Activated B cell treated with CpG ODN at 0.5 μM for 24 hours (primary cell): ENCODE measurements around the gene TMPRSS13. TPM values are rescaled to one million over a fixed set of nuclear protein-coding genes. Genes with fewer than 3 reads are reported as not detected.

Experiments
- ATAC-seq: fragments of 200-7000 bp; cut with Tn5 transposase; one replicate; pipeline ENCODE4 v1.10.0; 2021; ENCODE audit warnings: low read depth, mild to moderate bottlenecking, moderate library complexity
- CTCF ChIA-PET: fragments of 350-600 bp; sonication (Branson Sonifier 250); formaldehyde crosslinking; loops from one replicate; lab custom pipeline; 2021; ENCODE audit warnings: antibody characterized with exemption; lab: Charles Lee
- POLR2A ChIA-PET: fragments of 350-600 bp; sonication (Branson Sonifier 250); formaldehyde crosslinking; loops from one replicate; lab custom pipeline; 2021; ENCODE audit warnings: antibody characterized with exemption; lab: Charles Lee
- DNase-seq: peaks from one replicate; pipeline ENCODE4 v3.0.0; 2022
- H3K27ac Mint-ChIP-seq: one replicate; pipeline ENCODE4 v1.8.0; 2020; ENCODE audit warnings: mixed read lengths
- H3K27me3 Mint-ChIP-seq: one replicate; pipeline ENCODE4 v1.8.0; 2021; ENCODE audit warnings: mixed read lengths
- H3K36me3 Mint-ChIP-seq: one replicate; pipeline ENCODE4 v1.8.0; 2021; ENCODE audit warnings: low read depth, mixed read lengths
- H3K4me1 Mint-ChIP-seq: one replicate; pipeline ENCODE4 v1.8.0; 2021; ENCODE audit warnings: mixed read lengths
- H3K4me3 Mint-ChIP-seq: one replicate; pipeline ENCODE4 v1.8.0; 2020; ENCODE audit warnings: mild to moderate bottlenecking, mixed read lengths
- H3K9me3 Mint-ChIP-seq: one replicate; pipeline ENCODE4 v1.8.0; 2020; ENCODE audit warnings: mixed read lengths
- intact Hi-C: fragments of 100-400 bp; cut with micrococcal nuclease; formaldehyde crosslinking; loops from one replicate; pipeline ENCODE4 v1.15.1; 2024
- total RNA-seq: library from RNA; stranded (reverse); gene quantifications from 2 replicates; pipeline ENCODE4 v1.2.3, GENCODE V29; 2022
- TF ChIP-seq, protein P1 (sequence below): fragments of 200-600 bp; IDR thresholded peaks from one replicate; pipeline ENCODE4 v1.8.0; 2022; ENCODE audit warnings: antibody characterized with exemption, mild to moderate bottlenecking

The TMPRSS13 gene
- total RNA-seq, 1 donor from 2014 or later, result 3.7 TPM

DNA sequence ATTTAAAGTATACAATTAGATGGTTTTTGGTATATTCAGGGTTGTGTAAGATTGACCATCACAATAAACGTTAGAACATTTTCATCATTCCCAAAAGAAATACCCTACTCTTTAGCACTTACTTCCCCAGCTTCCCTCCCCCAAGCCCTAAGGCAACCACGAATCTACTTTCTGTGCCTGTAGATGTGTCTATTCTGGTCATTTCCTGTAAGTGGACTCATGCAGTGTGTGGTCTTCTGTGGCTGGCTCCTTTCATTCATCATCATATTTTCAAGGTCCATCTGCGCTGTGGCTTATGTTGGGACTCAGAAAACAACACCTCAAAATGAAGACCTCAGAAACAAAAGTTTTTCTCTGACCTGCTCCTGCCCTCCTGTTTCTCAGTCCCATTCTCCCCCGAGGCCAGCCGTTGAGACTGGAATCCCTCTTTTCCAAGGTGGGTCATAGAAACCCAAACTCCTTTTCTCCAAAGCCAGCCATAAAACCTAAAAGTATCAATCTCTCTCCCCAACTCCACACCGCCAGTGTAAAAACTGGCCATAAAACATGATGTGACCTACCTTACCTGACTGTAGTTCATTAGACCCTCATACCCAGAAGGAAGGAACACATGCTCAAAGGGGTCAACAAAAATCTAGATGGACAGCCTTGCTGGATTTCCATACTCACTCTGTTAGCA, 12.9 kb upstream of the TMPRSS13 start:
- TF ChIP-seq, protein P1, sequence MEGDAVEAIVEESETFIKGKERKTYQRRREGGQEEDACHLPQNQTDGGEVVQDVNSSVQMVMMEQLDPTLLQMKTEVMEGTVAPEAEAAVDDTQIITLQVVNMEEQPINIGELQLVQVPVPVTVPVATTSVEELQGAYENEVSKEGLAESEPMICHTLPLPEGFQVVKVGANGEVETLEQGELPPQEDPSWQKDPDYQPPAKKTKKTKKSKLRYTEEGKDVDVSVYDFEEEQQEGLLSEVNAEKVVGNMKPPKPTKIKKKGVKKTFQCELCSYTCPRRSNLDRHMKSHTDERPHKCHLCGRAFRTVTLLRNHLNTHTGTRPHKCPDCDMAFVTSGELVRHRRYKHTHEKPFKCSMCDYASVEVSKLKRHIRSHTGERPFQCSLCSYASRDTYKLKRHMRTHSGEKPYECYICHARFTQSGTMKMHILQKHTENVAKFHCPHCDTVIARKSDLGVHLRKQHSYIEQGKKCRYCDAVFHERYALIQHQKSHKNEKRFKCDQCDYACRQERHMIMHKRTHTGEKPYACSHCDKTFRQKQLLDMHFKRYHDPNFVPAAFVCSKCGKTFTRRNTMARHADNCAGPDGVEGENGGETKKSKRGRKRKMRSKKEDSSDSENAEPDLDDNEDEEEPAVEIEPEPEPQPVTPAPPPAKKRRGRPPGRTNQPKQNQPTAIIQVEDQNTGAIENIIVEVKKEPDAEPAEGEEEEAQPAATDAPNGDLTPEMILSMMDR, result no peak
- Mint-ChIP-seq H3K36me3 (no peaks in the 10 kb centered on the region), H3K4me3 (no peak overlapping the region), H3K4me1 (peaks cover 21% of the 10 kb centered on the region), H3K27me3 (peaks cover 2% of the 10 kb centered on the region), H3K27ac (no peak overlapping the region), H3K9me3 (no peaks in the 10 kb centered on the region)
- intact Hi-C loops, result no loop called here
- ATAC-seq (no peak), DNase-seq (no peak)
- ChIA-PET CTCF (interaction anchor here (0.7 to 2.2 kb wide), 3 partner anchors 97 to 134 kb away, joined by 3 to 8 read pairs (median 3); no protein-coding TSS in a partner anchor), POLR2A (no interaction called here)

DNA sequence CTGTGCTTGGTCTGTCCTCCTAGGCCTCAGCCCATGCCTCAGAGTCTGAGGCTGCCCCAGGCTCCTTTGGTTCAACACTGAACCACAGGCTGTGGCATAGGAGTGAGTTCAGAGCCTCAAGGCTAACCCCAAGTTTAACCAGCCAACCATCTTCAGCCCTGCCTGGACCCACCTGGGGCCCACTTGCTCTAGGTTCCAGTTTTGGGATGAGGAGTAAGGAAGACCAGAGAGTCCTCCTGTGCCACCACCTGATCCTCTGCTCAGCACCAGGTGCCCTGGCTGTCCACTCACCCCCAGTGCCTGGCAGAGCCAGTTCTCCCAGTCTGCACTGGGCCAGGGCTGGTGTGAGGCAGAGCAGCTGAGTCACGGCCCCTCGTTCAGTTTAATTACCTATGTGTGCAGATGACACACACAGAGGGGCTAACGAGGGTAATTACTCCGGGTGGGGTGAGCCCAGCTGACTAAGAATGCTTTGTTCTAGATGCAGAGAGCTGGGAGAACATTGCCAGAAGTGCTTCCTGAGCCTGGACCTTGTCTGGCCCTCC, 12.0 kb upstream of the TMPRSS13 start:
- Mint-ChIP-seq H3K27ac (no peak overlapping the region), H3K4me1 (peaks cover 13% of the 10 kb centered on the region), H3K4me3 (no peak overlapping the region), H3K9me3 (no peaks in the 10 kb centered on the region), H3K36me3 (no peaks in the 10 kb centered on the region), H3K27me3 (peaks cover 2% of the 10 kb centered on the region)
- CTCF ChIA-PET, result interaction anchor here (2.2 kb wide), 1 partner anchor 133 kb away, joined by 8 read pairs; no protein-coding TSS in a partner anchor
- DNase-seq (no peak), ATAC-seq (no peak)
- TF ChIP-seq, protein P1, result no peak
- POLR2A ChIA-PET, result no interaction called here
- intact Hi-C loops, result no loop called here

DNA sequence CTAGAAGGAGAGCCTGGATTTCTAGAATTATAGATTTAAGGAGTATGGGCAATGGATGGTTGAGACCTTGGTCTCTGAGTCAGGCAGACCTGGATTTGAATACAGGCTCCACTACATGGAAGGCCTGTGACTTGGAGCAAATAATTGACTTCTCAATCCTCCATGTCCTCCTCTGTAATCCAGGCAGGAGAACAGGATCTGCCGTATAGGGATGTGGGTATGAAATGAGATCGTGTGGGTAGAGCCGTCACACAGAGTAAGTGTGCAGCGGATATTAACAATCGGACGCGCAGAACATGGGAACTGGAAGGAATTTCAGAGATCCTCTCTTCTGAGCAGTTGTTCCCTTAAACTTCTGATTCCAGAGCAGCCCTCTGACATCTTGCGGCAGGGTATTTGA, 11.5 kb upstream of the TMPRSS13 start:
- intact Hi-C loops, result no loop called here
- H3K4me1 Mint-ChIP-seq, result peaks cover 13% of the 10 kb centered on the region
- H3K27ac Mint-ChIP-seq, result no peak overlapping the region
- ATAC-seq (no peak), DNase-seq (no peak)
- POLR2A ChIA-PET, result no interaction called here
- H3K4me3 Mint-ChIP-seq, result no peak overlapping the region
- H3K9me3 Mint-ChIP-seq, result no peaks in the 10 kb centered on the region
- no peaks in the 10 kb centered on the region for H3K36me3 Mint-ChIP-seq
- CTCF ChIA-PET, result no interaction called here
- TF ChIP-seq, protein P1, result no peak
- peaks cover 2% of the 10 kb centered on the region for H3K27me3 Mint-ChIP-seq

DNA sequence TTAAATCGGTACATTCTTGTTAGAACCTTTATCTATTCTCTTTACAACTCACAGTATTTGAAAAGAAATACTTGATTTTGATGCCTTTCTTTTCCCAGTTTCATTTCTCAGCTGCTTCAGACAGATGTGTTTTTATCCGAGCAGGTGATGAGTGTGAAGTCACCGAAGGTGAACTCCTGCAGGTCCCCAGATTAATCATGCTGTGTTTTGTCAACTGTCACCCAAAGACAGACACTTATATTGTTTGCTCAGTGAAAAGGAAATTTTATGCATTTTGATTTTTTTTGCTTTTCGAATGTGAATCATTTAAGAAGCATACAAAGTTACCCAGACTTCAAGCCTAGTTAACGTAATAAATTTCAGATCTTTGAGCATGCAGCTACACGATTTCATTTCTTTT, 7.8 kb upstream of the TMPRSS13 start:
- ATAC-seq, result no peak
- POLR2A ChIA-PET, result interaction anchor here (1.5 kb wide), 1 partner anchor 43 kb away, joined by 4 read pairs; no protein-coding TSS in a partner anchor
- CTCF ChIA-PET, result interaction anchor here (0.7 to 3.6 kb wide), 2 partner anchors 10 to 489 kb away, joined by 4 to 13 read pairs; no protein-coding TSS in a partner anchor
- H3K4me3 Mint-ChIP-seq, result no peak overlapping the region
- H3K27ac Mint-ChIP-seq, result no peak overlapping the region
- intact Hi-C loops, result no loop called here
- TF ChIP-seq, protein P1, result no peak
- H3K36me3 Mint-ChIP-seq, result no peaks in the 10 kb centered on the region
- peaks cover 2% of the 10 kb centered on the region for H3K4me1 Mint-ChIP-seq
- no peaks in the 10 kb centered on the region for H3K27me3 Mint-ChIP-seq
- DNase-seq, result no peak
- no peaks in the 10 kb centered on the region for H3K9me3 Mint-ChIP-seq

DNA sequence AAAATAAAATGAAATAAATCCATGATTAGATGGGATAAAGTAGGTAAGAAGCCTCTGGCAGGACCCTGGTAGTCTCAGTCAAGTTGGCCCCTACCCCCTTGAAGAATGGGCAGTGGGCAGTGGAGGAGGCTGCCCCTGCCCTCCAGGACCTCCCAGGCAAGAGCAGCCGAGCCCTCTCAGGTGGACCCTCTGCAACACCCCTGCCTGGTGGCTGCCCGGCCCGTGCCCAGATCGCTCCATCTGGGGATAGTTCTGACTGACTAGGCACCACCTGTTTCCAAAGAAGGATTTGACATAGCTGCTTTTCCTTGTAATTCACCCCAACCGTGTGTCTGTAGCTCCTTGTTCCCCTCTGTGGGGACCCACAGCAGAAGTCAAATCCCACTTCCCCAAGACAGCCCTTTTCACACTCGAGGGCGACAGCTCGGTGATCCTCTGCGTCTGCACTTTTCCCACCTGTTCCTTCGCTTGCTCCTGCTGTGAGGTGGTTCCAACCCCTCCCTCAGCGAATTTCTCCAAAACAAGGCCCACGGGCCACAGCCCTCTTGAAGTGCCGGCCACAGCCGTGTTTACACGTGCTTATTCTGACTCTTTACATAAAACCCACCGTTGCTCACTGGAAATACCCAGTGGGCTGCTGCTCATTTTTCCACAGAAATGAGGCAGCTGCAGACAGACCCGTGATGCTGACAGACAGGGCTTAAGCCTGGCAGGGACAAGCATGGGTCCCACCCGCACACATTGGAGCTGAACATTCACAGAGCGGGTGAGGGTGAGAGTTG, 5.5 kb upstream of the TMPRSS13 start:
- Mint-ChIP-seq H3K9me3 (no peaks in the 10 kb centered on the region), H3K27me3 (no peaks in the 10 kb centered on the region), H3K4me3 (no peak overlapping the region), H3K27ac (no peak overlapping the region), H3K36me3 (no peaks in the 10 kb centered on the region), H3K4me1 (peaks cover 14% of the 10 kb centered on the region)
- ATAC-seq (no peak), DNase-seq (no peak)
- CTCF ChIA-PET, result interaction anchor here (3.6 kb wide), 1 partner anchor 12 kb away, joined by 13 read pairs; no protein-coding TSS in a partner anchor
- TF ChIP-seq, protein P1, result no peak
- POLR2A ChIA-PET, result no interaction called here
- intact Hi-C loops, result no loop called here
